GM19351 (cell line): ENCODE measurements around the gene EFNB1.
"Not testable (repeated sequence)": the region's sequence is repeated elsewhere in the genome, so short reads cannot be mapped to it uniquely, and the experiment has no call there.

Source experiments
- ATAC-seq: cut with Tn5 transposase; IDR thresholded peaks from one replicate; pipeline ENCODE4 v1.9.1; 2021; ENCODE audit warnings: mild to moderate bottlenecking, moderate library complexity; ENCODE audit not compliant: unreplicated experiment

Gene EFNB1

DNA sequence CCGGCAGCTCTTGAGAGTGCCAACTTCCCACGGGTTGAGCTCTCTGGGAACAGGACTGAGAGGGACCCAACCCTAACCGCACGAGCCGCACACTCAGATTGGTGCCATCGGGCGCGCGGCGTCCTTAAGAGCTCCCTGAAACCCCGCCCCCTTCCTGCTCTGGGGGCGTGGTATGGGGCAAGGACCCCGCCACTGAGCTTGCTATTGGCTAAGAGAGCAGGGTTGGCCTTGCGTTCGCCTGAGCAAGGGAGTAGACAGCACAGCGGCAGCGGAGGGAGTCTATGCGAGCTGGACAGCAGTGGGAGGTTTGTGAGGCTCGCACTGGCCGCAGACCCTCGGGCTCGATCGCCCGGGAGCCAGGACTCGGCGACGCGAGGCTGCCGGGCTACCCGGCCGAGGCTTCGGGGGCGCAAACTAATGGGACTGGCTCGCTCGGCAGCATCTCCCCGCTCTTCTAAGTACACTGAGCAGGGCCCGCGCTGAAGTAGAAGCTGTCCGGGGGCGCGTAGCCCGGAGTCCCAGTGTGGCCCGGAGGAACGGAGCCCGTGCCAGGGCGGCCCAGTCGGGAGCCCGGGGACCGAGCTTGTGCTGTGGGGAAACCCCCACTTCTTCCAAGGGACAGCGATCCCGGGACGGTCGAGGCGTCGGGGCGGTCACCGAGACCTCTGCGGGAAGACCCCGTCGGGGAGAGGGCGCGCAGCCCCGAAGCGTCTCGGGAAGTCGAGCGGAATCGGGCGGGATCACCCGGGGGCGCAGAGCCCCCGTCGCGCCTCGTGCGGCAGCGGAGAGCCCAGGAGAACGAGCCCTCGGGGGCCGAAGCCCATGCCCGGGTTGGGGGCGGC is at the start of gene EFNB1:
Gene EFNB1 (plus strand): TSS at position 282 of the 842 bp plus-strand sequence. CDS start 756 bp downstream, outside the sequence.
- peak; percentile 88 for ATAC-seq

DNA sequence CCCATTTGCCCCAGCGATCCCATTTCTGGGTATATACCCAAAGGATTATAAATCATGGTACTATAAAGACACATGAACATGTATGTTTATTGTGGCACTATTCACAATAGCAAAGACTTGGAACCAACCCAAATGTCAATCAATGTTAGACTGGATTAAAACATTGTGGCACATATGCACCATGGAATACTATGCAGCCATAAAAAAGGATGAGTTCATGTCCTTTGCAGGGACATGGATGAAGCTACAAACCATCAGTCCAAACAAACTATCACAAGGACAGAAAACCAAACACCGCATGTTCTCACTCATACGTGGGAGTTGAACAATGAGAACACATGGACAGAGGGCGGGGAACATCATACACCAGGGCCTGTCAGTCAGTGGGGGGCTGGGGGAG is 47.5 kb upstream of the EFNB1 start:
- ATAC-seq: not testable (repeated sequence)

DNA sequence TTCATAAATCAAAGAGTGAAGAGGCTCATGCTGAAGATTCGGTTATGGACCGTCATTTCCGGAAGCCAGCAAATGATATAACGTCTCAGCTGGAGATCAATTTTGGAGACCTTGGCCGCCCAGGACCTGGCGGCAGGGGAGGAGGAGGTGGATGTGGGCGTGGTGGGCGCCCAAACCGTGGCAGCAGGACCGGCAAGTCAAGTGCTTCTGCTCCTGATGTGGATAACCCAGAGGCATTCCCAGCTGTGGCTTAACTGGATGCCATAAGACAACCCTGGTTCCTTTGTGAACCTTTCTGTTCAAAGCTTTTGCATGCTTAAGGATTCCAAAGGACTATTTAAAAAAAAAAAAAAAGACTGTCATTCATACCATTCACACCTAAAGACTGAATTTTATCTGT is 44.0 kb upstream of the EFNB1 start:
- no peak for ATAC-seq

DNA sequence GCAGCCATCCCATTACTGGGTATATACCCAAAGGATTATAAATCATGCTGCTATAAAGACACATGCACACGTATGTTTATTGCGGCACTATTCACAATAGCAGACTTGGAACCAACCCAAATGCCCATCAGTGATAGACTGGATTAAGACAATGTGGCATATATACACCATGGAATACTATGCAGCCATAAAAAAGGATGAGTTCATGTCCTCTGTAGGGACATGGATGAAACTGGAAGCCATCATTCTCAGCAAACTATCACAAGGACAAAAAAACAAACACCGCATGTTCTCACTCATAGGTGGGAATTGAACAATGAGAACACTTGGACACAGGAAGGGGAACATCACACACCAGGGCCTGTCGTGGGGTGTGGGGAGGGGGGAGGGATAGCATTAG is 42.2 kb upstream of the EFNB1 start:
- ATAC-seq: not testable (repeated sequence)

DNA sequence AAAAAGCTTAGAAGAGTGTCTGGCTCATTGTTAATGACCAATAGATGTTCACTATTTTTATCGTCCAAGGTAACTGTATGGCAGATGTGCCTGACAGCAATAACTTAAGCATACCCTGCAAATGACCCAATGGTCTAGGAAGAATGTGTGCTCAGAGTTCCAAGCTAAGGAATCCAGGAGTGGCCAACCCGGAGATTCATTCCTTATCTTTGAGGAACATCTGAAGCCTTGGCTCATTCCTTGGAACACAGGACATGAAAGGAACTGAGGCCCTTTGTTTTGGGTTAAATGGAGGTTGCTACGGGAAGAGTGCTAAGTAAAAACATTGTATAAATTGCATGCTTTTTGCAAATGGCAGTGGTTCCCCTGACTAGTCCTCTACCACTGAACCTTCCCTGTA is 38.9 kb upstream of the EFNB1 start:
- ATAC-seq: no peak

DNA sequence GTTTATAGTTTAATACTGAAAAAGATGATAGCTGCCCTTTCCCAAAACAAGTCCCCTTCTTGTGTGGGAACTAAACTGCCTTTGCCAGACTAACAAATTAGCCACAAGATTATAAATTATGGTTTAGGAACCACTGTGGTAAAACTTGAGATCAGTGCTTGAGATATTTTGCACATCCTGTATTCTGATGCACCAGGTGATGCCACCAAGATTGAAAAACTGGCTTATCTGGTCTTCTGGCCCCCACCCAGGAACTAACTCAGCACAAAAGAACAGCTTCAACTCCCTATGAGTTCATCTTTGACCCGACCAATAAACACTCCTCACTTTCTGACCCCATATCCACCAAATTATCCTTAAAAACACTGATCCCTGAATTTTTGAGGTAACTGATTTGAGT is 36.7 kb upstream of the EFNB1 start:
- no peak for ATAC-seq

DNA sequence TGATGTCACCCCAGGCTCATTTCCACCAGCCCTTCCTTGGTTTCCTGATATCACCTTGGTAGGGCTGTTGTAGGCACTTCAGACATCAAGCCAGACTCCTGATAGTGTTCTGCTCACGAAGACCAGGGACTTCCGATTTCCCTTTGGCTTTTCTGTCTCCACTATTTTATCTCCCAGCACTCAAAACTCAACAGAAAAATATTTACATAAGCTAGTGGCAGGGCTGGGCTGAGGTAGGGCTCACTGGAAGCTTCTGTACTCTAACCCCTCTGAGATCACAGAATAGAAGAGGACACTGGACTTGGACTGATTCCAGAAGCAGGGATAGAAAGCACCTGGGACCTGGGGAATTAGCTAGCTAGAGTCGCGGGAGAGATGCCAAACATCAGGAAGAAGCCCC is 34.4 kb upstream of the EFNB1 start:
- ATAC-seq: no peak

DNA sequence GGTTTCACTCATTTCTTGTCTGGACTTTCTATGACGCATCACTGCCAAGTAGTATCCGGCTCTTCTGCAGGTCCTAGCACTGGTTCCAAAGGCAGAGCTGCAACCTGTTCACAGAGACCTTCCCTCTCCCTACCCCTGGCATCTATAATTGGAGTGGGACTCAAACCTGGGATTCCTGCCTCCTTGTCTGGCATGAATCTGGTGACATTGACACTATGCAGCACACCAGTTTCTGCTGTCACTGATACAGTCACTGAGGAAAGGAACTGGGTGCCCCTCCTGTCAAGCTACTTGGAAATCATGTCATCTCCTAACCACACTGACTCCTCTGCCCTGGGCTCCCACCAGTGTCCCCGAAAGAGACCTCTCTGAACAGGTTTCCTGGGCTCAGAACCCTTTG is 33.1 kb upstream of the EFNB1 start:
- ATAC-seq: no peak

DNA sequence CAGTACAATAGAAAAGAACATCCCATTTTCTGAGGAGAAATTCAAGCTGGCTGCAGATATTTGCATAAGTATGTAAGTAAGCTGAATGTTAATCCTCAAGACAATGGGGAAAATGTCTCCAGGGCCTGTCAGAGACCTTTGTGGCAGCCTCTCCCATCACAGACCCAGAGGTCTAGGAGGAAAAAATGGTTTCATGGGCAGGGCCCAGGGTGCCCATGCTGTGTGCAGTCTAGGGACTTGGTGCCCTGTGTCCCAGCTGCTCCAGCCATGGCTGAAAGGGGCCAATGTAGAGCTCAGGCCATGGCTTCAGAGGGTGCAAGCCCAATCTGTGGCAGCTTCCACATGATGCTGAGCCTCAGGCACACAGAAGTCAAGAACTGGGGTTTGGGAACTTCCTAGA is 30.4 kb upstream of the EFNB1 start:
- ATAC-seq: not testable (repeated sequence)

DNA sequence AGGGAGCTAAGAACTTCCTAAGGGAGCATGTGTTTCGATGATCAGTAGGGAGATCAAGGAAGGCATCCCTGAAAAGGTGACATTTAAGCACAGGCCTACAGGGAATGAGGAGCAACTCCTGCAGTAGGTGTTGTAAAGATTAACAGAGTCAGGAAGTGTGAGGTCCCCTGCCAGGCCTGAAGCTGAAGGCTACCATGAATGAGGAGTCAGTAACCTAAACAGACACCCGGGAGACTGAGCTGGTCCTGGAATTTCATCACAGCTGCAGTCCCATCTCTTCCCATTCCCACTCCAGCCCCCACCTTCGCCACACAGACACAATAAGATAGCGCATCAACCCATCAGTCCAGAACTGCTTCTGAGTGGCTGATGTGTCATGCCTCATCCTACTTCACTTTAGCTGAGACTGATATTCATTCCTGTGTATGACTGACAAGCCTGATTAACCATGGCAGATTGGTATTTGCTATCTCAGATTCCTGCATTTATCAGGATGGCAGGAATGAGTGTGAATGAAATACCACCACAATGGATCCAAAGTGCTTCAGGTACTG is 27.0 kb upstream of the EFNB1 start:
- no peak for ATAC-seq

DNA sequence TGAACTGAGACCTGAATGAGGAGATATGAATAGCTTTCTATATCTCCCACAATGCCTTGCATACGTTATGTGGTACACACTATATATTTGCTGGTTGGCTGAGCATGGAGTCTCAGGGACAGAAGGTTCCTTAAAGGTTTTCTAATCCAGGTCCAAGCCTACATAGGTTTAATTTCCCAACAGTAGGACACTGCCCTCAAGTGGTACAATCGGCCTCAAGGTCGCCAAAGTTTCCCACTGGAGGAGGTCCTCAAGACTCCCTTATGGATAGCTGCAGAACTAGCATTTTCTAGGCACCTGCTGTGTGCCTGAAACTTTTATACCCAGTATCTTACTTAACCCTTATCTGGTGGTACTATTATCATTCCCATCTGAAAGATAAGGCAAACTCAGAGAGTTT is 21.0 kb upstream of the EFNB1 start:
- no peak for ATAC-seq

DNA sequence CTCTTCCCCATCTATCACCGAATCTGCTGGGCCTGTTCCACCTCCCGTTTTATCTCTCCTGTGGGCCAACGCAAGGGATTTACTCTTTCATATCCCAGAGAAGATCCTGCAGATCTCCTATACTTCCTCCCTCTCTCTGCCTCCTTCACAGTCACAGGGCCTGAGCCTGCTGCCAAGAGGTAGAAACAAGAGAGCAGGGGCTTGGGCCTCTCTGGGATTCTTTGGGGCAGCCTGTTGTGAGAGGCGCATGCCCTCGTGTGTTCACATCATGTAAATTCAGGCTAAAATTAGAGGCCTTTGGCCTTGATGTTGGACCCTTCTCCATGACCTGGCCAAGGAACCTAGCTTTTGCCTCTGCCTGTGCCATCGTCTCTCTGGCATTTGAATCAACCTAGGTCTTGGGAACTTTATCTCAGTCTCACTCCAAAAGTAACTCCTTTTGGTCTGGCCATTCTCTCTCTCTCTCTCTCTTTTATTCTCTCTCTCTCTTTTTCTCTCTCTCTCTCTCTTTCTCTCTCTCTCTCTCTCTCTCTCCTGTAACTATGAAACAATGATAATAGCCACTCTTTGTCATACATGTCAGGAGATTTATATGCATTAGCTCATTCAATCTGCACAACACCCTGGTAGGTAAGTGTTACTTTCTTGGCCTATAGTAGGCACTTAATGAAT is 20.0 kb upstream of the EFNB1 start:
- no peak for ATAC-seq

DNA sequence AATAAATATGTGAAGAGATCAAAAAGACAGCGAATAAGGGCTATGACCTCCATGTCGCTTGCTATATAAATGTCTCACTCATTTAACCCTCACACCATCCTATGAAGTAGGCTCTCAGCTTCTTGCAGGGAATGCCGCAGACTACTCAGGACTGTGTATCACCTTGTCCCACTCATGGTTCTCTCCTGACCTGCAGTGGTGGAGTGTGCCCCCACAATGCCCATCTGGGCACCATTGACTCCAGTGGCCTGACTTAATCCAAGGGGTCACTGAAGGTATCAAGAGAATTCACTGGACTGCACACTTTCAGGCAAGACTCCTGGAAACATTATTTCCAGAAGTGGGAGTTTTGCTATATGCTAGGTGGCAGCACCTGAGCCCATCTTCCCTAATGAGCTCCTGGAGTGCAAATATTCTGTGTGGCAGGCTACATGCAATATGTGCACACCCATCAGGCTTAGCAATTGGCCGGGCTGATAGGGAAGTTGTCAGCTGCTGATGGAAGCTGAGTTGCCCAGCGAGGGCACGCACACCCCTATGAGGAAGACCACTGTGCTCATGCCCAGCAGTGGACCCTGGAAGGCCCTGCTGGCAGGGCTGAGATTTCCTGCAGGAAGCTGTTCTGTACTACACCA is 8.2 kb upstream of the EFNB1 start:
- ATAC-seq: no peak

DNA sequence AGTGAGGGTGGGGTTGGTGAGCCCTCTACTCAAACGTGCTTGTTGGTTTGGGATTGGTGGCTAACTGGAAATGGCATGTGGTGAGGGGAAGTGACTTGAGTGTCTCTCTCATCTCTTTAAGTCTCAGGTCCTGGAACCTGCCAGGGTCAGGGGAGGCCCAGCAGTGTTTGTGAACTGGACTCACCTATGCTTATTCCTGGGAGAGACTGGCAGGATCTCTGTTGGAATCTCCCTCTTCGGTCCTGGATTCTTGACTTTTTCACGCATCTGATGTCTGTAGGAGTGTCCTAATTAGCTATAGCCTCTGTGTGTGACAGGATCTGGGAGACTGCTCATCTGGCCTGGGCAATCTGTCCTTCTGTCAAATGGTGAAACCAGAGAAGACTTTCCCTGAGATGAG is 7.2 kb upstream of the EFNB1 start:
- no peak for ATAC-seq

DNA sequence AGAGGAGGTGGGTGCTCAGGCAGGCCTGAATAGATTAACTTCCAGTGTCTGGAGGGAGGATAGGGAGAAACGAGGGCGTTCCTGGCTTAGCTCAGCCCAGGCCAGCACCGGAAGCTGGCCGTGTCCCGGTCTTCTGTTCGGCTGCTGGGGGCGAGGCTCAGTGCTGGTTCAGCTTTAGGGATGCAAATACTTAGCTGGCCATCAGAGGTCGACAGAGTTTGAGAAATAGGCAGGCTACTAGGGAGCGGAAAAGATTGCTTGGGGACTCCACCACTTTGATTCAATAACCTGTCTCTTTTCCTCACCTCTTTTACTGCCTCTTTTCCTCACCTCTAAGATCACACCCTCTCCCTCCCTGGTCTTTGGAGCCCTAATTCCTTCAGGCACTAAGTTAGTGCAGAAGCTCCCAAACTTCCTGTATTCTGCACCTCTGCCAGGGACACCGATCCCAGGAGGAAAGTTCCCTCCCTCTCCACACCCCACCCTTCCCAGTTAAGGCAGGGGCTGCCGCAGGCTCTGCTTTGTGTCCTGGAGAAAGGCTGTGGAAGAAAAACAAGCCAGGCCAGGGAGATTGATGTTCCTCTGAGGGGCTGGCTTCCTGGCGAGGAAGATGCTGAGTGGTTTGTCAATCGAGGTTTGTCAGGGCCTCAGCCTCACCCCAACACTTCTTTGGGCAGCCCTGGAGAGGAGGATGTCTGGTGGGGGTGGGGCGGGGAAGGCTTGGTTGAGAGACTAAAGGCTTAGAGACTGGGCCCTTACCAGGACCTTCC is 6.0 kb upstream of the EFNB1 start:
- peak; percentile 83 for ATAC-seq

DNA sequence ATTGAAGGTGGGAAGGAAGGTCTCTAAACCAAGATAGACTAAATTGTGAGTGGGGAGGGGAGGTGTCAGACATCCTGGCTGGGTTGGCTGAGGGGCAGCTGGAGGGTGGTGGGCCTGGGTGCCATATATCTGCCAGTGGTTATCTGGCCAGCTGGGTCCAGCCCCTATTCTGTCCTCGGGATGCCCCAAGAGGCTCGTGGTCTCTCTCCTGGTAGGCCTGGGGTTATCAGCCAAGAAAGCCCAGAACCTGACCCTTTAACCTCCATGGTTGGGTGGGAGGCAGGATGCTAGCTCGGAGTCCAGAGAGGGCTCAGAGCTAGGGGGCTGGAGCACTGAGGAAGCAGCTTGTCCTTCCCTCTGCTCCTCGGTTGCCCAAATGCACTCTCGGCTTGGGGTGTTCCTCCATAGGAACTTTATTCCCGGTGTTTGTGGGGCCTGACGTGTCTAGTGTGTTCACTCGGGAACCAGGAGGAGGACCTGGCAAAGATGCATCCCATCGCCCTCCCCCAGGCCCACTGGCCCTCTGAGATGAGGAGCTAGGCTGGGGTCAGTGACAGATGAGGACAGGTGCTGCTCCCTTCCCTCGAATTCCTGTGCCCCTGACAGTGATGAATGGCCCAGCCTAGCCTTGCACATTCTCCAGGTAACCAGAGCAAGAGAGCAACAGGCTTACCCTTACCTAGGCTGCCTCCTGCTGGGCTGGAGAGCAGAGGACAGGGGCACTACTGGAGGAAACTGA is 5.2 kb upstream of the EFNB1 start:
- ATAC-seq: no peak

DNA sequence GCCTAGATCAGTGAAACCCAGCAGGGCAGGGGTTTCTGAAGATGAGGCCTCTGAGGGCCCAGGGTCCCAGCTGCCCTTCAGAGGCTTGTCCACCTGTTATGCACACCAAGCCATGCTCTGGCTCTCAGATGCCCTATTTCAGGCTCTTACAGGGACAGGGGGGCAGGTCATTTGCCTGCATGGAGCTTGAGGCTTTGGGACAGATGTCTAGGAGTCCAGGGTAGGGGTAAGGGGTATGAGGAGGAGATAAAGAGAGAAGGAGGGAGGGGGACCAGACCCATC is 4.7 kb upstream of the EFNB1 start:
- no peak for ATAC-seq

DNA sequence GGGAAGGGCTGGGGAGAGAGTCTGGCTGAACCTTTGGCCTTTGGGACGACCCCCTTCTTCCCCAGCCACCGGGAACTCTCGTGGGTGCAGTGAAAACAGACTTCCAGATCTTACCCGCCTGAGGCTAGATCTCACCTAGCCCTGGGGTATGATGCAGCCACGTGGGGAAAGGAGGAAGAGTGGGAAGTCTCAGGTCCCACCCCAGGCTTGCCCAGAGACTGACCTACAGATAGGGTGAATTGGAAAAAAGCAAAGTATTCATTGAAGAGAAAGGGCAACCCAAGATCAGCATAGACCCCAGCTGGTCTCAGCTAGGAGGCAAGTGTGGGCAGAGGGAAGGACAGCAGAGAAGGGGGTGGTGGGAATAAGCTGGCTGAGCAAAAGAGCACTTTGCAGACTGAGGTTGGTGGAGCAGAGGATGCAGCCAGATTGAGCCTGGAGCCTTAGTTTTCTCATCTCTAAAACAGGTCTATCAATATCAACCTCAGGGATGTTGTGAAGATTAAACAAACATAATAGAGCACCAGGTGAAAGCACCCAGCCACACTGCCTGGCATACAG is 4.2 kb upstream of the EFNB1 start:
- no peak for ATAC-seq

DNA sequence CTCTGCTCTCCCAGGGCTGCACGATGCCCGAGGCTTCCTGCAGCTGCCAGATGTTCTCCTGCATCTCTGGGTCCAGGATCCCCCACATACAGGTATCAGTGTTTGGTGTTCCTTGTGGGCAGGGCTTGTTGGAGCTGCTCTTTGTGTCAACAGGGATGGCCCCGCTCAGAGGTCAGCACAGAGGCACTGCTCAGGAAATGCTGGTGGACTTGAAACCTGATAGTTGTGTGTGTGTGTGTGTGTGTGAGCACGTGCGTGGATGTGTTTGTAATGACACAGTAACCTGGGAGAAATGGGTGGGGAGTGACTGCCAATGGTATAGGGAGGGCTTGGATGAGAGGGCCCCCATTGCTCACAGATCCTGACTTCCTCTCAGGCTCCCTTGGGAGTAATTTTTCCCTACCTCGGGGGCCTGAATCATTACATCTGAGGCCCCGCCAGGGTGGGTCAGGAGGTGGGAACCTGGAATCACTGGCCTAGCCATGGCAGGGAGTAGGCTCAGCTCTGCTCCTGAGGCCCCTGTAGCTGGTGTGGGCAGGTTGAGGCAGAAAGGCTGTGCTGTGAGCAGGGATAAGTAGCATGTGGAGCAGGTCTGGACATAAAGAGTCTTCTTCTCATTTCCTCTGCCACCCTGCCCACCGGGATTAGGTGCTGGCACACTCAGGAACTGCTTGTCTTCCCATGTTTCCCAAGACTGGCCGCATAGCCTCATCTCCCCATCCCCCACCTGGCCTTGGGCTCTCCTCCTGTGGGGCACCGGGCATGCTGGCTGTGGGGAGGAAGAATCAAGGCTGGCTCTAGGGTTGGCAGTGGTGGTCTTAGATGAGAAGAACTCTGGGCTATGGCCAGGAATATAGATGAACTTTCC is 2.5 kb upstream of the EFNB1 start:
- no peak for ATAC-seq
